ENCODE measurements around the gene PUM1.

The PUM1 gene

GRCh38 chr1:31016868-31017267 lies 48.6 kb downstream of the PUM1 start:
- H3K27me3 ChIP-seq (replicated peaks), result no peaks in the 10 kb centered on the region
- DNase-seq, result no peak
- in situ Hi-C loops (cut with HindIII; ENCODE audit: low pct_ligation_motif_present, low sequenced_read_pairs), result no loop called here
- H3K27ac ChIP-seq, result no peak overlapping the region
- H3K36me3 ChIP-seq (replicated peaks), result no peaks in the 10 kb centered on the region
- no peak overlapping the region for H3K4me3 ChIP-seq (ENCODE audit: low read depth, low read length)
- TF ChIP-seq CTCF (IDR thresholded peaks at IDR 0.05; ENCODE audit: low read depth, low read length, missing control alignments), result no peak

GRCh38 chr1:31013187-31013864 lies 52.2 kb downstream of the PUM1 start:
- no peaks in the 10 kb centered on the region for H3K27me3 ChIP-seq (replicated peaks)
- no peak for DNase-seq
- in situ Hi-C loops (cut with HindIII; ENCODE audit: low pct_ligation_motif_present, low sequenced_read_pairs), result no loop called here
- H3K27ac ChIP-seq, result no peak overlapping the region
- H3K36me3 ChIP-seq (replicated peaks), result no peaks in the 10 kb centered on the region
- TF ChIP-seq CTCF (IDR thresholded peaks at IDR 0.05; ENCODE audit: low read depth, low read length, missing control alignments), result no peak
- no peak overlapping the region for H3K4me3 ChIP-seq (ENCODE audit: low read depth, low read length)

- in situ Hi-C loops (cut with HindIII; ENCODE audit: low pct_ligation_motif_present, low sequenced_read_pairs), result no loop called here
- no peak overlapping the region for H3K27ac ChIP-seq
- TF ChIP-seq CTCF (IDR thresholded peaks at IDR 0.05; ENCODE audit: low read depth, low read length, missing control alignments), result no peak
- H3K27me3 ChIP-seq (replicated peaks), result no peaks in the 10 kb centered on the region
- DNase-seq, result no peak
- H3K4me3 ChIP-seq (ENCODE audit: low read depth, low read length), result no peak overlapping the region
- no peaks in the 10 kb centered on the region for H3K36me3 ChIP-seq (replicated peaks)
Observed at GRCh38 chr1:31012210-31012924, 53.1 kb downstream of the PUM1 start.

GRCh38 chr1:31011719-31012118 lies 53.8 kb downstream of the PUM1 start:
- in situ Hi-C loops (cut with HindIII; ENCODE audit: low pct_ligation_motif_present, low sequenced_read_pairs), result no loop called here
- Histone ChIP-seq H3K36me3 (replicated peaks) (no peaks in the 10 kb centered on the region), H3K27me3 (replicated peaks) (no peaks in the 10 kb centered on the region), H3K4me3 (ENCODE audit: low read depth, low read length) (no peak overlapping the region), H3K27ac (no peak overlapping the region)
- TF ChIP-seq CTCF (IDR thresholded peaks at IDR 0.05; ENCODE audit: low read depth, low read length, missing control alignments), result no peak
- no peak for DNase-seq

- H3K4me3 ChIP-seq (ENCODE audit: low read depth, low read length), result no peak overlapping the region
- TF ChIP-seq CTCF (IDR thresholded peaks at IDR 0.05; ENCODE audit: low read depth, low read length, missing control alignments), result no peak
- no peaks in the 10 kb centered on the region for H3K27me3 ChIP-seq (replicated peaks)
- peak; percentile 66 for DNase-seq
- H3K27ac ChIP-seq, result peak overlapping the region; percentile 31
- in situ Hi-C loops (cut with HindIII; ENCODE audit: low pct_ligation_motif_present, low sequenced_read_pairs), result no loop called here
- peaks cover 6% of the 10 kb centered on the region for H3K36me3 ChIP-seq (replicated peaks)
Observed at GRCh38 chr1:31010086-31010989, 55.2 kb downstream of the PUM1 start.

Measured in brain microvascular endothelial cell (primary cell).